HepG2 (cell line): ENCODE measurements around the gene OSR1. TPM values are rescaled to one million over a fixed set of nuclear protein-coding genes. Genes with fewer than 3 reads are reported as not detected.

Source experiments
- ATAC-seq: fragments of 200-7000 bp; cut with Tn5 transposase; 3 replicates; pipeline ENCODE4 v1.9.1; 2020; ENCODE audit warnings: mild to moderate bottlenecking, moderate library complexity
- BruUV-seq: library from RNA; stranded (reverse); fragments of 400-500 nt; replicated peaks from 2 replicates; lab custom pipeline; 2021; lab: Mats Ljungman, UMichigan
- CTCF ChIA-PET: fragments of 300-600 bp; formaldehyde crosslinking; extraction: SDS; loops from one replicate; lab custom pipeline; 2021; ENCODE audit warnings: low total read pairs, inconsistent platforms, low intra/inter-chr PET ratio; lab: Yijun Ruan, JAX
- POLR2A ChIA-PET: fragments of 350-600 bp; sonication (Branson Sonifier 250); formaldehyde crosslinking; loops from one replicate; lab custom pipeline; 2020; ENCODE audit warnings: antibody characterized with exemption, inconsistent platforms; lab: Yijun Ruan, JAX
- DNase-seq: peaks from one replicate; pipeline ENCODE4 v3.0.0-alpha.2; 2015; ENCODE audit warnings: low spot score
- FAIRE-seq: peaks from 3 replicates; lab custom pipeline; 2011; peaks lifted over from hg19 to GRCh38; lab: Jason Lieb, UNC
- H2AFZ ChIP-seq: one replicate; pipeline ENCODE4 v1.6.1; 2011; ENCODE audit warnings: low read length, inconsistent platforms
- H3K27ac ChIP-seq: fragments of 300-600 bp; 3 replicates; pipeline ENCODE4 v1.8.0; 2011; ENCODE audit warnings: mixed run types, mild to moderate bottlenecking, mixed read lengths, low read length, inconsistent platforms; ENCODE audit not compliant: insufficient read depth; ENCODE audit errors: extremely low read length
- H3K27me3 ChIP-seq, 2 experiments: fragments of 200-600 bp in 1 of 2; 2 replicates in 1 of 2; 3 replicates in 1 of 2; pipeline versions ENCODE4 v1.6.0 to v1.8.0; 2011; ENCODE audit warnings: low read length in 2 of 2, mild to moderate bottlenecking in 2 of 2, moderate library complexity in 2 of 2, inconsistent platforms in 1 of 2; ENCODE audit not compliant: insufficient read depth in 2 of 2, control insufficient read depth in 1 of 2
- H3K36me3 ChIP-seq, 2 experiments: fragments of 200-600 bp in 1 of 2; replicated peaks in 1 of 2; 2 replicates in 1 of 2; 3 replicates in 1 of 2; pipeline versions ENCODE4 v1.5.1 to v1.8.0; 2011; ENCODE audit warnings: low read length in 2 of 2, inconsistent platforms in 1 of 2; ENCODE audit not compliant: insufficient read depth in 2 of 2, control insufficient read depth in 1 of 2
- H3K4me1 ChIP-seq: 2 replicates; pipeline ENCODE4 v1.5.1; 2012; ENCODE audit warnings: low read length, inconsistent platforms; ENCODE audit not compliant: insufficient read depth
- H3K4me2 ChIP-seq: 2 replicates; pipeline ENCODE4 v1.6.0; 2011; ENCODE audit warnings: low read depth, low read length, inconsistent platforms
- H3K4me3 ChIP-seq, 3 experiments: fragments of 200-600 bp in 1 of 3; sonication (generic), shearing (Covaris generic) in 1 of 3; replicated peaks in 1 of 3; 2 replicates each; pipeline ENCODE4 v1.5.1; 2011 to 2016; ENCODE audit warnings: low read length in 3 of 3, inconsistent platforms in 2 of 3, low read depth in 2 of 3, mild to moderate bottlenecking in 2 of 3, control low read depth in 1 of 3, mixed read lengths in 1 of 3; ENCODE audit not compliant: insufficient read depth in 1 of 3
- H3K79me2 ChIP-seq: one replicate; pipeline ENCODE4 v1.6.1; 2011; ENCODE audit warnings: low read length, inconsistent platforms; ENCODE audit not compliant: insufficient read depth
- H3K9ac ChIP-seq: 2 replicates; pipeline ENCODE4 v1.6.0; 2011; ENCODE audit warnings: mild to moderate bottlenecking, low read depth, low read length, inconsistent platforms; ENCODE audit not compliant: insufficient read depth
- H3K9me3 ChIP-seq: 2 replicates; pipeline ENCODE4 v1.5.1; 2012; ENCODE audit warnings: mild to moderate bottlenecking, low read length
- H4K20me1 ChIP-seq: 2 replicates; pipeline ENCODE4 v1.6.0; 2011; ENCODE audit warnings: inconsistent platforms, mild to moderate bottlenecking, low read length, moderate library complexity; ENCODE audit not compliant: insufficient read depth
- CENPT ChIP-seq: sonication (generic); formaldehyde crosslinking; IDR thresholded peaks from 2 replicates; pipeline ENCODE4 v1.8.0; 2022; ENCODE audit warnings: low read depth, mild to moderate bottlenecking, moderate library complexity, missing genetic modification reagents
- CREB3 ChIP-seq: sonication (generic); formaldehyde crosslinking; IDR thresholded peaks from 2 replicates; pipeline ENCODE4 v1.5.0; 2020; ENCODE audit warnings: missing genetic modification reagents
- IKZF1 ChIP-seq: fragments of 450-650 bp; IDR thresholded peaks from 2 replicates; pipeline ENCODE4 v1.7.1; 2016
- PLRG1 ChIP-seq: fragments of 450-650 bp; conservative IDR thresholded peaks from 2 replicates; pipeline ENCODE4 v1.6.1; 2016
- RERE ChIP-seq: IDR thresholded peaks from 2 replicates; pipeline ENCODE4 v1.6.1; 2016; ENCODE audit warnings: low read depth, missing genetic modification reagents, missing compliant biosample characterization
- ZC3H4 ChIP-seq: sonication (generic); formaldehyde crosslinking; IDR thresholded peaks from 2 replicates; pipeline ENCODE4 v1.4.0; 2020; ENCODE audit warnings: missing genetic modification reagents, borderline replicate concordance
- ZFAT ChIP-seq: sonication (generic); formaldehyde crosslinking; conservative IDR thresholded peaks from 2 replicates; pipeline ENCODE4 v1.8.1; 2023; ENCODE audit warnings: missing genetic modification reagents, inconsistent platforms
- ZUFSP ChIP-seq: sonication (generic); formaldehyde crosslinking; IDR thresholded peaks from 2 replicates; pipeline ENCODE4 v1.9.0; 2021; ENCODE audit warnings: missing genetic modification reagents, mild to moderate bottlenecking, borderline replicate concordance
- WGBS: methylation state at CpG from one replicate; pipeline ENCODE4 v1.1.6; 2017; ENCODE audit warnings: low lambda C conversion rate; 5-methylcytosine and 5-hydroxymethylcytosine counted together
- in situ Hi-C: cut with HindIII; loops from 2 replicates; pipeline ENCODE4 v1.10.0; 2017; ENCODE audit warnings: low pct_unique_long_range_greater_than_20kb; ENCODE audit not compliant: extremely low pct_ligation_motif_present
- intact Hi-C: fragments of 100-400 bp; cut with micrococcal nuclease; formaldehyde crosslinking; loops from one replicate; pipeline ENCODE4 v1.10.0; 2022; ENCODE audit not compliant: unreplicated experiment
- polyA plus RNA-seq, 8 experiments: library from polyadenylated mRNA; depleted of rRNA in 3 of 8; stranded (reverse) in 7 of 8; unstranded in 1 of 8; fragments of >200 nt; fragmentation: Illumina TruSeq in 4 of 8; extraction: Trizol in 4 of 8; gene quantifications; 2 replicates each; pipeline versions ENCODE4 v1.2.1 to v1.2.3, GENCODE V29; 2011 to 2016; ENCODE audit warnings: low read depth in 4 of 8, missing spikeins in 1 of 8, mixed read lengths in 1 of 8; ENCODE audit not compliant: insufficient read depth in 1 of 8
- total RNA-seq, 5 experiments: library from RNA; depleted of rRNA; stranded (reverse); fragments of >200 nt; fragmentation: Illumina TruSeq; extraction: Trizol; gene quantifications; 2 replicates each; pipeline ENCODE4 v1.2.3, GENCODE V29; 2016; ENCODE audit warnings: low read depth in 1 of 5
- TF ChIP-seq, protein P1 (sequence below), 2 experiments: fragments of 450-650 bp in 1 of 2; sonication (generic) in 1 of 2; formaldehyde crosslinking; IDR thresholded peaks; 2 replicates each; pipeline versions ENCODE4 v1.5.0 to v1.8.0; 2020 to 2022; ENCODE audit warnings: mild to moderate bottlenecking in 1 of 2, missing genetic modification reagents in 1 of 2
- TF ChIP-seq, protein P2 (sequence below): sonication (generic); formaldehyde crosslinking; IDR thresholded peaks from 2 replicates; pipeline ENCODE4 v1.9.0; 2021; ENCODE audit warnings: missing genetic modification reagents, borderline replicate concordance

Gene OSR1
- total and polyA plus RNA-seq, 2 of the 13 experiments (the other 11 are each of a cell fraction or from before 2014, with no cell fraction given), result 0.63 to 1.1 TPM

GRCh38 chr2:19360266-19360965 lies 2.0 kb upstream of the OSR1 start:
- WGBS, result 23% methylated on average over 4 of the region's 4 CpGs
- no peaks in the 10 kb centered on the region for H4K20me1 ChIP-seq
- no peak overlapping the region for H3K4me3 ChIP-seq
- no peaks in the 10 kb centered on the region for H3K36me3 ChIP-seq
- peaks cover 33% of the 10 kb centered on the region for H3K4me1 ChIP-seq
- peaks cover 14 to 71% of the 10 kb centered on the region in 2 experiments for H3K27me3 ChIP-seq
- no peak overlapping the region for H3K4me2 ChIP-seq
- intact Hi-C loops, result loop anchor here (5.0 to 10.0 kb wide), 4 partner anchors 212 to 923 kb away; no protein-coding TSS in a partner anchor
- FAIRE-seq (no peak), DNase-seq (no peak), ATAC-seq (no peak)
- ChIA-PET POLR2A (interaction anchor here (1.1 to 5.4 kb wide), 2 partner anchors 10 to 12 kb away, joined by 3 to 55 read pairs; no protein-coding TSS in a partner anchor), CTCF (no interaction called here)
- no peaks in the 10 kb centered on the region for H3K79me2 ChIP-seq
- H3K9ac ChIP-seq, result no peak overlapping the region
- H3K9me3 ChIP-seq, result no peaks in the 10 kb centered on the region
- H2AFZ ChIP-seq, result no peak overlapping the region
- BruUV-seq, result no TSS peak
- in situ Hi-C loops, result loop anchor here (5.0 to 10.0 kb wide), 4 partner anchors 214 to 838 kb away; no protein-coding TSS in a partner anchor
- H3K27ac ChIP-seq, result no peak overlapping the region
- TF ChIP-seq, protein P1, sequence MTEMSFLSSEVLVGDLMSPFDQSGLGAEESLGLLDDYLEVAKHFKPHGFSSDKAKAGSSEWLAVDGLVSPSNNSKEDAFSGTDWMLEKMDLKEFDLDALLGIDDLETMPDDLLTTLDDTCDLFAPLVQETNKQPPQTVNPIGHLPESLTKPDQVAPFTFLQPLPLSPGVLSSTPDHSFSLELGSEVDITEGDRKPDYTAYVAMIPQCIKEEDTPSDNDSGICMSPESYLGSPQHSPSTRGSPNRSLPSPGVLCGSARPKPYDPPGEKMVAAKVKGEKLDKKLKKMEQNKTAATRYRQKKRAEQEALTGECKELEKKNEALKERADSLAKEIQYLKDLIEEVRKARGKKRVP (CRISPR knock-in tag; IDR thresholded peaks at IDR 0.05), result no peak
- TF ChIP-seq ZC3H4 (CRISPR knock-in tag), result no peak
- no peak for TF ChIP-seq ZFAT
- TF ChIP-seq IKZF1, result no peak
- no peak for TF ChIP-seq ZUFSP (CRISPR knock-in tag)
- TF ChIP-seq, protein P2, sequence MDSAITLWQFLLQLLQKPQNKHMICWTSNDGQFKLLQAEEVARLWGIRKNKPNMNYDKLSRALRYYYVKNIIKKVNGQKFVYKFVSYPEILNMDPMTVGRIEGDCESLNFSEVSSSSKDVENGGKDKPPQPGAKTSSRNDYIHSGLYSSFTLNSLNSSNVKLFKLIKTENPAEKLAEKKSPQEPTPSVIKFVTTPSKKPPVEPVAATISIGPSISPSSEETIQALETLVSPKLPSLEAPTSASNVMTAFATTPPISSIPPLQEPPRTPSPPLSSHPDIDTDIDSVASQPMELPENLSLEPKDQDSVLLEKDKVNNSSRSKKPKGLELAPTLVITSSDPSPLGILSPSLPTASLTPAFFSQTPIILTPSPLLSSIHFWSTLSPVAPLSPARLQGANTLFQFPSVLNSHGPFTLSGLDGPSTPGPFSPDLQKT (CRISPR knock-in tag), result no peak
- TF ChIP-seq PLRG1, result no peak
- TF ChIP-seq RERE, result no peak
- TF ChIP-seq CREB3 (CRISPR knock-in tag), result no peak
- TF ChIP-seq CENPT, result no peak
